NCI-H524 treated with DMSO at 0.1 percent for 48 hours (cell line): ENCODE measurements around the gene SRGAP2B.
"Not testable (repeated sequence)": the region's sequence is repeated elsewhere in the genome, so short reads cannot be mapped to it uniquely, and the experiment has no call there.

Experiments used
- DNase-seq: peaks from one replicate; lab custom pipeline; 2025; lab: John Stamatoyannopoulos, UW

SRGAP2B gene

DNA sequence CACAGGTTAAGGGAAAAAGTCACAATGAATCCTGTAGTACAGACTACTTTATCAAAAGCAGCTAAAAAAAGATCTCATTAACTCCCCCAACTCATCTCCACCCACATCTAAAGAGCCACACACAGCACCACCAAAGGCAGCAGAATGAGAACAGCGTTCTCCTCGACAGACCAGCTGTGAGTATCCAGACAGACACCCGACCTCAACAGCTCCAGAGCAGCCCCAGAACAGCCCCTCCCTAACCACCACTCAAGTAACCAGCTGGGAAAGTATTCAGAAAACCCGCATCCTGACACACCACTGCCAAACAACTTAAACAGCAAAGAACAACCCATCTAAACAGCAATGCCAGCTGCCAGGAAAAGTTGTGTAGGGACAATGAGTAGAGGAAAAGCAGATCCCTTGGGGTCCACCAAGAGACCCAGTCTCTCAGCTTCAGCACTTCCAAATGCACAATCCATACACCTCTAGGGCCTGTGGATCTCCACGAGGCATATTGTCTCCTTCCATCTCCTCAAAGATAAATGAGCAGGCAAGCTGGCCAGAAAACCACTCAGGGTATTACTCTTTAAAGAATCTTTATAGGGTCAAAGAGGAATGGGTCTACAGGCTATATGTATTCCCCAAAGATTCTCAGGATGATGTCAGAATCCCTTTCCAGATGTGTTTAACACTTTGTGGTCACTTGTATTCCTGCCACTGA is 49.4 kb downstream of the SRGAP2B start:
- DNase-seq: not testable (repeated sequence)

DNA sequence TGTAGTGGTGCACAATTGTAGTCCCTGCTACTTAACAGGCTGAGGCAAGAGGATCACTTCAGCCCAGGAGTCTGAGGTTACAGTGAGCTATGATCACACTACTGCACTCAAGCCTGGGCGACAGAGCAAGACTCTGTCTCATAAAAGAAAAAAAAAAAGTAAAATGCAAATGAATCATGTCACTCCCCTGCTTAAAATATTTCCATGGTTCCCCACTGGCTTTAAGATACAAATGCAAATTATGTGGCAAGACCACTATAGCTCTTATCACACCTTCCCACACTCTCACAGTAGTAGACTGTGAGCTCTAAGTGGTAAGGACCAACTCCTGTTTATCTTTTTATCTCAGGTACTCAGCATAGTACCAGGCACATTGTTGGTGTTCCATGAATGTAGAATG is 53.6 kb downstream of the SRGAP2B start:
- not testable (repeated sequence) for DNase-seq

DNA sequence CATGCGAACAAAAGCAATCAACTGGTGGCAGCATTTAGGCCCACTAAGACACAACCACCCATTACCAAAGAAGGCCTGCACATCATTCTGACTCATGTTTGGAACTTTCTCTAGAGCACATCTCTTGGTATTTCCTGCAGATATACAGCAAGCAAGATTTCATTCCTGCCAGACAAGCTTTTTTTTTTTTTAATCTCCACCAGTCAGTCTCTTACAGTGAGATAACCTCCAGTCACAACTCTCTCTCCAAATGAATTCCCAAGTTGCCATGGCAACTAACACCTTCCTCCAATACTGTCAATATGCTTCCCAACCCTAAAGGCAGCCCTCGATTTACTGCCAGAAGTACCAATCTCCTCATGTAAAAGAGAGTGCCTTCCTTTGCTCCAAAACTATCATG is 59.1 kb downstream of the SRGAP2B start:
- DNase-seq: not testable (repeated sequence)

DNA sequence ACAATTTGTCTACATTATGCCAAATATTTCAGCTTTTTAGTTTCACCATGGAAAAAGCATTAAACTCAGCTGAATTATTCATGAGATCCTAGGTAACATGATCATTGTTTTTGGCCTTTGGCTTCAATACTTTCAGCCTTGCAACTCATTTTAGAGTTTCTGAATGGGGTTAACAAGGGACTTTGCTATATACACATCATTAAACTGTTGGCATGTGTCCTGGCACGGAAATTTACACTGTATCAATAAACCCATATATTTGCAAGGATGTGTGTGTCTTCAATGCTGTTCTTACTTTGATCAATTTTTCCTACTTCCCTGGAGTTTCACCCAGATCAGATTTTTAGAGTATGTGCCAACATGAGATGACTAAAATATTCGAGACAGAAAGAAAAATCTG is 61.6 kb downstream of the SRGAP2B start:
- not testable (repeated sequence) for DNase-seq

DNA sequence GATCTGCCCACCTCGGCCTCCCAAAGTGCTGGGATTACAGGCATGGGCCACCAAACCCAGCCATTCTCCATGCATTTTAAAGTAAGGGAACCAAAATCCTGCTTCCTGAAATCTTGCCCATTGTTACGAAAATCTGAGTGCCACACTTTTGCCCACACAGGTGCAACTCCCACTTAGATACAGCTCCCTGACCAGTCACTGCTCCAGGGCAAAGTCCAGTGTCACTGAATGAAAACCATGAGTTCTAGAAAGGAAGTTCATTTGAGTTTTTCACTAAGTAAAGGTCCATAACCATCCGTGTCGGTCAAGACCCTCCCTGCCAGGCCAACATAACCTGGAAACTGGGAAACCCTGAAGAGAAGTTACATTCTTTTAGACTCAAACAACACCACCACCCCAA is 67.9 kb downstream of the SRGAP2B start:
- DNase-seq: not testable (repeated sequence)

DNA sequence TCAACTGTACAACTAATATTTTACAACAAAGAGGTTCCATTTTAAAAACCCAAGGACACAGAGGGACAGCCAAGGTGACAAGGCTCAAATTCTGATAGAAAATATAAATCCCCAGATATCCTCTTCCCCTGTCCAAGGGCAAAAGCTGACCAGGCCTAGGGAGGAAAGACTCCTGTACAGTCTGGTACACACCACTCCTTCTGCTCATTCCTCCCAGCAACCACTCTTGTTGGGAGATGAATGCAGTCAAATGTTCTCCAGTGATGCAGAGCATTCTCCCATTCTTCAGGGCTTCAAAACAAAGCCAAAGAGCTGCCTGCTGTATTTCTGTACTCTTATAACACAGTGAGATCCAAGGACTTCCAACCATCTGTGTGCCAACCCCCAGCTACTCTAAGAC is 69.8 kb downstream of the SRGAP2B start:
- not testable (repeated sequence) for DNase-seq

DNA sequence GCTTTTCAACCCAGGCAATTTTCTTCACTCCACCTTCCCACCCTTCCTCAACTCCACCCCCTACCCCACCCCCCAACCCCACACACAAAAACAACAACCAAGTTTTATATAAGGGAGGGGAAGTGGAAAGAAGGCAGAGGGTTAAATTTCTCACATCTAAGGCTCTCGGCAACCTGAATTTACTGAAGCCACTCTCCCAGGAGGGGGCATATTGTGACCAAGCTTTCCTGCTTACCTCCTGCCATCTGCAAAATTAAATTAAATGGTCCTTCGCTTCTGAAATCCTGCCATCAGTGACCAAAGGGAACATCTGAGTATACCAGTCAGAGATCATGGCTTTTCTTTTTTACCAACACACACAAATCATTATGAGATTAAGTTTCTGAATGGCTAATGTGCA is 72.9 kb downstream of the SRGAP2B start:
- not testable (repeated sequence) for DNase-seq

DNA sequence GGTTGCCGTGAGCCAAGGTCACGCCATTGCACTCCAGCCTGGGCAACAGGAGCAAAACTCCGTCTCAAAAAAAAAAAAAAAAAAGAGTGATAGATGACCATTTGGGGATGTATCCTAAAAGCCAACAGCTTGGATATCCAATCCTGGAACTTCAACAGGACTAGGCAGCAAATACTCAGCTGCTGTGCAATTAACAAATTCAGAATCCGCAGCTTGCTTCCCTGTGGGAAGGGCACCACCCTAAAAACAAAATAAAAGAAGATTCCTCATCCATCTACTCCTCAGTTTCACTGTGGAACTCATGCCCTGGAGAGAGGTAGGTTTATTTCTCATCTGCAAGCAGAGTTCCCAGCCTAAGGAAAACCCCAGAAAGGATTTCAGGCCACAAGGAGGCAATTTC is 73.4 kb downstream of the SRGAP2B start:
- not testable (repeated sequence) for DNase-seq

DNA sequence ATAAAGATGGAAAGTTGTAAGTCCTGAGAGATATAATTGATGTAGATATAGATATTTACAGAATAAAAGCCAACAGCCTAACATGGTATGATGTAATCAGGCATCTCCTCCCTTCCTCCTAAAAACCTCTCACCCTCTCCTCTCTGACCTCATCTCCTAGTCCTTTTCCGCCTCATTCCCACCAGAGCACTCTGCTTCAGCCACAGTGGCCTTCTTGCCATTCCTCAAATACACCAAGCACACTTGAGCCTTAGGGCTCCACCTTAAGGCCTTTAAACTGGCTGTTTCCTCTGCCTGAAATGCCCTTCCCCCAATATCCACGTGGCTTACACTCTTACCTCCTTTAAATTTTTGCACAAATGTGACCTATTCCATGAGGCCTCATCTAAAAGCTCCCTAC is 75.4 kb downstream of the SRGAP2B start:
- not testable (repeated sequence) for DNase-seq

DNA sequence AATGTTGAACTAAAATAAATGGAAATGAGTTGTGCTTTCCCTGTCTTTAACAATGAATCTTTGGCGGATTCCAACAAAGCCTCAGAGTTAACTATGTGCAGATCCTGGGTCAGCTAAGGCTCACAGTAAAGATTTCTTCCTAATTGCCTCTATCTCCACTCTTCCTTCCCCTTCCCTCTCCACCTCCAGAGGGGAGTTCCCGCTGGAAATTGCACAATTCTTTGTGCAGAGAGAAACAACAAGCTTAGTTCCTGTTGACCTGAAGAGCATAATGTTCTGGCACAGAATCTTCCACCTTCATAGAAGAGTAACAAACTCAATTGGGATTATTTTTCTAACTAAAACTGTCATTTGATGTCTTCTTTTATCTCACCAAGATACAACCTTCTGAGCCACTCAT is 77.4 kb downstream of the SRGAP2B start:
- DNase-seq: not testable (repeated sequence)

DNA sequence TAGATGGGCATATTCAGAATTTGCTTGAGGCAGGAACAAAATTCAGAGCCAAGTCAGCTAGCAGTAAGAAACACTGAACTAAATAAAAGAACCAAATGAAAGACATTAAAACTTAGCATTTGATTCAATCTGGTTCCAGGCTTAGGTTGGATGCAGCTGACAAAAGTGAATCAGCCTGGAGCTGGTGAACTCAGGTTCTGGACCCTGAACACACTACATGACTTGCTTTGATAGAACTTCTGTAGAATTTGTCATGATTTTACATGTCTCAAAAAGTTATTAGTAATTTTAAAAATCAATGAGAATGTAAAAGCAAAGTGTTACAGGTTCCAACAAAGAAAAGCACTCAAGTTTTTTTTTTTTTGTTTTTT is 78.7 kb downstream of the SRGAP2B start:
- not testable (repeated sequence) for DNase-seq

DNA sequence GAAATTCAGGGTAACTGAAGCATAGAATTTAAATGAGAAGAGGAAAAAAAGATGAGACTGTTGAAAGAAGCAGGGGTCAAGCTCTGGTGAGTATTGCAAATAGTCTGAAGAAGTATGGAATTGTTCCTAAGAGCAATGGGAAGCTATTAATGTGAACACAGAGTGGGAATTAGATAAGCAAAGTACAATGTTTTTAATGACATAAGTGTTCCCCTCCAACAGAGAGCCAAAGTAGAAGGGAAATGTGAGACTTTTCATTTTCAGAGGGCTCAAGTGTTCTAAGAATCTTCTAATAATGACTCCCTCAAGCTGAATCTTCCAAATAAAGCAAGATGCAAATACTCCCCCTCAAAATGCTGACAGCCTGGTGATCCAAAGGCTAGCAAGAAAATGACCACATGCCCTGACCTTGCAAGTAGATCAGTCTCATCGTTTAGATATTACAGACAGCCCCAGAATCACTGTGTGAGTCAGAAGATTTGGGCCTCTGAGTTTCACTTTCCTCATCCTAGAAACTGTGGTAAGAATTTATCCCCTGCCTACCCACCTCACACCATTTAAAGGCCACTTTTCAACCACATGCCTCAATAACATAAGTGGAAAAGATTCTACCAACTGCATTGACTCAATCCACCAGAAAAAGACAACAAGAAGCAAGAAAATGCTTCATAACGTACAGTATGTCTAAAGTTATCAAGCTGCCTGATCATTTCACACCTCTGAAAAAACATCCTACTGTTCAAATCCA is 79.2 kb downstream of the SRGAP2B start:
- DNase-seq: not testable (repeated sequence)

DNA sequence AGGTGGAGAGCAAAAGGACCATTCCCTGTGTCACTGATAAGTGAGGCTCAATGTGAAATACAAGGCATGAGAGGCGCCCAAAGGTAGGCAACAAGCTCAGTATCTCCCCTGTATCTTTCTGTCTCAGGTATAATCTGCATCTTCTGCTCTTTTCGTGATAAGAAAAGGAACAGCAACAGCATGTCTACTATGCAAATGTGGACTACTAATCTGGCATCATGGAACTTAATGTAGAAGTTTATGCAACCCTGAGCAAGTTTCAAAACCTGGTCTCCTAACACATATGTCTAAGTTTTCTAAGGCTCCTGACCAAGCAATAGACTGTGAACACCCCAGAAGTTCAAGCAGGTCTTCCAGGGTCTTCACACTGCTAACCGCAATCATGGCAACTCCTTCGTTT is 81.8 kb downstream of the SRGAP2B start:
- DNase-seq: not testable (repeated sequence)

DNA sequence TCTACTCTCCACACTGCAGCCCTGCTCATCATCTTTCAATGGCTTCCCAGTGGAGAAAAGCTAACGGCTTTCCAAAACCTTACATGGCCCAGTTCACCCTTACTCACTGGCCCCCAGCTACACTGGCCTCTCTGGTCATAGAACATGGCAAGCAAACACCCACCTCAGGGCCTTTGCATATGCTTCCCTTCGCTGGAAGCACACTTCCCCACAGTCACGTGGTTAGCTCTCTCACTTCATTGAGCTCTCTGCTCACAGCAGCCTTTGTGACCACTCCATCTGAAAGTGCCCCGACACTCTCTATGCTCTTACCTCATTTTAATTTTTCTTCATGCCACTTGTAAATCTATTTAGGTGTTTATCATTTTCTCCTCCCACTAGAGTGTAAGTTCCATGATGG is 83.3 kb downstream of the SRGAP2B start:
- not testable (repeated sequence) for DNase-seq

DNA sequence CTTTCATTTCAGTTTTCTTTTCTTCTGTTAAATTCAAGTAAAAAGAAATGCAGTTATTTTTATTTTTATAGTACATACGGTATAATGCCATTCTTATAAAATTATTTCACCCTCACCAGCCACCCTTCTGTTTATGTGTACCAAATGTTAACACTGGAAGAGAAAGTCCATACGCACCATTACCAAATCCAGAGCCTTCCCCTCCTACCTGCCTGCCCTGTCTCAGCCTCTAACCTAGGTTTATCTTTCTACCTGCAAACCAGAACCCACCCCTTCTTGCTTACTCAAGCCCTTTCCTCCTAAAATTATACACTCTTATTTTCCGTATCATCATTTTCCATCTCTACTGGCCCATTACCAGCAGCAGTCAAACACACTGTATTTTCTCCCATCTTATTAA is 84.5 kb downstream of the SRGAP2B start:
- not testable (repeated sequence) for DNase-seq

DNA sequence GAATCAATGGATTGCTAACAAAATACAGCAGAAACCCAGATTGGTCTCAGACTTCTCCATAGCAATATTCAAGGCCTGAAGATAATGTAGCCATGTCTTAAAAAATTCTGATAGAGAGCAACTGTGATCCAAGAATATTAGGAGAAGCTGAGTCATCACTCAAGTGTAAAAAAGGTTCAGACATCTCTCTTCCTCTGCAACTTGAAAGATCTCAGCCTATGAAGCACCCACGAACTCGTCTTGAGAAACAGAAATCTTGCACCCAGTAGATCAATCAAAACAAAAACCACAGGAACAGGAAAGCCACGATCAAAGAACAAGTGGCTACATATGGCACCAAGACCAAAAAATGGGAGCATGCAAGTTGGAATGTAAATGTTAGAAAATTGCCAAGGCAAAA is 85.2 kb downstream of the SRGAP2B start:
- DNase-seq: not testable (repeated sequence)

DNA sequence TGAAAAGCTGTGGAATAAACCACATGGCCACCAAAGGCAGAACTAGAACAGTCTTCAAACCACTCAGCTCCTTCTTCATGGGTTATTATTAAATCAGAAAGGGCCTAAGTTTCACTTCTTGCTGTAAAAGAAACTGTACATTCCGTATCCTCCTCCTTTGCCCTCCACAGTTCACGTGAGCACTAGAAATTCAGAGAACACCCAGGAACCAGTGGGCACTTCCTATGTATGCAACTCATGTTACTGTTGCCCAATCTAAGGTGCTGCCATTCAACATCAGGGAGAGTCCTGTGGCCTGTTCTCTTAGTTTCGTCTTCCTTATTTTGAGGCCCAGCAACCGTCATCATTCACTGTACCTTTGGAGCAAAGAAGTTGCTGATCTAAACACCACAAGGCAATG is 86.7 kb downstream of the SRGAP2B start:
- not testable (repeated sequence) for DNase-seq

DNA sequence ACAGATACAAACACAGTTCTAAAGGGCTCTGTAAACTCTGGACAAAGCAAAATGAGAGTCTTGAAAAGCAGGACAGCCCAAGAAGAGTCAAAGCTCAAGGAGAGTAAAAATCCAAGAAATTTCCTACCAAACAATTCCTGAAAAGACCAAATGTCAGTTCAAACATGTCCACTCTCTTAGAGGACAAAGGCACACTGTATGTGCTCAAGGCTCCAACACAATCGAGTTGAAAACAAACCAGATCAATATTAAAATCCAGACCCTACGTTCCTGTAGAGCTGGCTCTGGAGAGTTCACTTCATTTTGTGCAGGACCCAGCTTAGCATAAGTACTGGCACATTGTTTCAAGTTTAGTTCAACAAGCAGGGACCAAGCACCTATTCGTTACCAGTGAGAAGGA is 90.0 kb downstream of the SRGAP2B start:
- DNase-seq: not testable (repeated sequence)

DNA sequence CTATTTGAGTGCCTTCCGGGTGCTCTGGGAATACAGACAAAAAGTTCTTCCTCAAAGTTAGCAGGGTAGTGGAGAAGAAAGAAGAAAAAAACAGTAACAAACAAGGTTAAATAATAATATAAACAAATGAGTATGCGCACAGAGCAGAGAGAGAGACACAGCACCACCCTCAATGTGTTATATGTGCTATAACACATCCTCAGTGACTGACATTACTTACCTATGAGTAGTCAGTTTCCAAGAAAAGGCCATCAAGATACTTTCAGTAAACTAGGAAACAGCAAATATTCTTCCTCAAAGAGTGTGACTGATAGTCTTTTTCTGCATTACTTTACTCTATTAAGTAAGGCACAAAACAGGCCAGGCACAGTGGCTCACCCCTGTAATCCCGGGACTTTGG is 93.7 kb downstream of the SRGAP2B start:
- not testable (repeated sequence) for DNase-seq

DNA sequence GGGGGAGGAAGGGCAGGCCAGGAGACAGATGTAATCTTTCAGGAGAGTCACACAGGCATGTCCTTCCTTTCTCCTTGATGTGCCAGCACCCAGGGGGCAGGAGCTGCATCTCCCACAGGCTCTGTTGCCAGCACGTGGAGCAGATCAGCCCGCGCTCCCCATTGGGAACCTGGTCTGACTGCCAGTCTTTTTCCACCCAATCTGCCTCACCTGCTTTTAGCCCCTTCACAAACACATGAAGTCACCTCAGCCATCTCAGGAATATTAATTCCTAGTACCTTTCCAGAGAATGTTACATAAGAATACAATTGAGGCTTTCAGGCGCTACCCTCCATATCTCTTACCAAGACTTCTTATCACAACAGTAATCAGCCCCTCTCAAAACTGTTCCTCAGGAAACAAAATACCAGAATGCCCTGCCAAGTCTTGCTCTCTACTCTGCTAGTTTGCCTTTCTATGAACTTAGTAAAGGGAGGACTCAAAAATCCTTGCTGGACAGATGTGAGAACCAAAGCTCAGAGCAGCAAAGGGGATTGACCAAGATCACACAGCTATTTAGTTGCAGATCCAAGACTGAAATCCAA is 94.3 kb downstream of the SRGAP2B start:
- not testable (repeated sequence) for DNase-seq

DNA sequence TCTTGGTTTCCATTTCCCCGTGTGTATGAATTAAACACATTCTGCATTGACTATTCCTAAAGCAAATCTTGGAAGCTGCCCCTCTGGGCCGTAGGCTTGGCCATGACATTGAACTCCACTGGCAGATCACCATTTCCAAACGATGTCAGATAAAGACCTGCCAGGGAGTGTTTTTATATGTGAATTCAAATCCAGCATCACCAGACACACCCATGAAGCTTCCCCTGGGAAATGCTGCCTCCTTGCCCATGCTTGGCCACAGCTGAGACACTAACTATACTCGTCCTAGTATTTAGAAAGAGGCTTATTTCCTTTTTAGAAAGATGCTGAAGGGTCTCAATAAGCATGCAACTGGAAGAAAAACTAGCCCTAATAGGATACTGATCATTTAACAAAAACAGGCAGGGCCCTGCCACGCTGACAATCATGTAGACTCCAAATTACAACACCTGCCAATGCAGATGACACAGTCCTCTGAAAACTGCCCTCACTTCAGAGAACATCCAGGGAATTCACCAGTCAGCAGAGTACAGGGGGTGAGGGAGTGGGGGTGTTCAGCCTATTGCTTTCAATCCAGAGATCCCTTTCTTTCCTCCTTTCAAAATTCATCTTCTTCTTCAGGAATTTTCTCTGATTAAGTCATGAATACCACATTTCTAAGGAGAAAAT is 94.9 kb downstream of the SRGAP2B start:
- not testable (repeated sequence) for DNase-seq

DNA sequence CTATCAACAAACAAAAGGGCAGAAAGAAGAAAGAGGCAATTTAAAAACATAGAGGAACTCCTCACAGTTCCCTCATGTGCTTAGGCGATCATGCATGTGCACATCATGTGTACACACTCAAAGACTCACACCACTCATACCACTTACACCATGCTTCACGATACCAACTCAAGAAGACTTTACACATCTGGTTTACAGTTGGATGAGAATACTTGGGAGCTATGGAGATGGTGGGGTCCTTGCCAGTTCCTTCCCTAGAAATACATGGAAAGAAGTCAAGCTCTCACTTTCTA is 96.2 kb downstream of the SRGAP2B start:
- not testable (repeated sequence) for DNase-seq
